ENCODE results near the gene KNSTRN. TPM values are rescaled to one million over a fixed set of nuclear protein-coding genes. Genes with fewer than 3 reads are reported as not detected.

The KNSTRN gene
- total RNA-seq, 3 donors from 2014 or later (not counting 1 experiment from before 2014, with no cell fraction given) = 5.4 to 7.6 (median 5.6) TPM

- 94% methylated on average over 13 of the region's 13 CpGs for WGBS (ENCODE audit: insufficient coverage)
- no peaks in the 10 kb centered on the region for H3K36me3 Mint-ChIP-seq
- DNase-seq = no peak
- H3K9me3 Mint-ChIP-seq = no peaks in the 10 kb centered on the region
- no peaks in the 10 kb centered on the region for H3K27me3 Mint-ChIP-seq (ENCODE audit: low read depth in 2 of 2)
- Histone ChIP-seq H3K36me3 (ENCODE audit: control insufficient read depth, insufficient read depth, low read length) (no peaks in the 10 kb centered on the region), H3K27ac (ENCODE audit: low read length) (no peak overlapping the region), H3K9me3 (ENCODE audit: control insufficient read depth, insufficient read depth, low read length) (no peaks in the 10 kb centered on the region), H3K4me3 (ENCODE audit: low read length) (no peak overlapping the region), H3K27me3 (ENCODE audit: control insufficient read depth, insufficient read depth, low read length) (no peaks in the 10 kb centered on the region), H3K4me1 (ENCODE audit: control insufficient read depth, insufficient read depth, low read length) (peaks cover 31% of the 10 kb centered on the region)
- intact Hi-C loops (cut with micrococcal nuclease) = no loop called here
- TF ChIP-seq CTCF (IDR thresholded peaks at IDR 0.05) = no peak
- H3K4me1 Mint-ChIP-seq = peaks cover 18 to 32% of the 10 kb centered on the region in 2 donors
- ATAC-seq = no peak
- H3K27ac Mint-ChIP-seq = no peak overlapping the region
- H3K4me3 Mint-ChIP-seq = no peak overlapping the region
Observed at GRCh38 chr15:40369971-40370370, 12.6 kb upstream of the KNSTRN start.

DNA sequence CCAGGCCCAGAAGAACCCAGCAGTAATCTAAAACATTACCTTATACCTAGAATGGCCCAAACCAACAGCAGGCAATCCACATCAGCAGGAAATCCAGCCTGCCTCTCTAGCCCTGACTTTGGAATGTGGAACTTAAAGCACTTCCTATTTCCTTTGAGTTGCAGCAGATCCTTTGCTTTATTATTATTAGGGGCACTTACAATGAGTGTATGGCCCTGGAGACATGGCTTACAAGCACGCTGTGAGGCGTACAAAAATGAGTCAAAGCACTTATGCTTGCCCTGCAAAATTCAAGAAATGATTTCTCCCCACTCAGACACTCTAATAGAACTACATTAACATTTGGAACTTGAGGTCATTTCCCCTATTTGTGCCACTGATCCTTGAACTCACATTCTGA lies 9.5 kb upstream of the KNSTRN start:
- ATAC-seq (no peak), DNase-seq (no peak)
- H3K27me3 Mint-ChIP-seq (ENCODE audit: low read depth in 2 of 2) = no peaks in the 10 kb centered on the region
- no peaks in the 10 kb centered on the region for H3K9me3 Mint-ChIP-seq
- H3K27ac Mint-ChIP-seq = no peak overlapping the region
- Histone ChIP-seq H3K4me1 (ENCODE audit: control insufficient read depth, insufficient read depth, low read length) (peaks cover 7% of the 10 kb centered on the region), H3K4me3 (ENCODE audit: low read length) (no peak overlapping the region), H3K27ac (ENCODE audit: low read length) (no peak overlapping the region), H3K27me3 (ENCODE audit: control insufficient read depth, insufficient read depth, low read length) (no peaks in the 10 kb centered on the region), H3K36me3 (ENCODE audit: control insufficient read depth, insufficient read depth, low read length) (no peaks in the 10 kb centered on the region), H3K9me3 (ENCODE audit: control insufficient read depth, insufficient read depth, low read length) (no peaks in the 10 kb centered on the region)
- intact Hi-C loops (cut with micrococcal nuclease) = no loop called here
- no peaks in the 10 kb centered on the region for H3K36me3 Mint-ChIP-seq
- H3K4me1 Mint-ChIP-seq = peaks cover 5% of the 10 kb centered on the region in 2 donors
- TF ChIP-seq CTCF (IDR thresholded peaks at IDR 0.05) = no peak
- H3K4me3 Mint-ChIP-seq = no peak overlapping the region
- 67% methylated on average over 2 of the region's 2 CpGs for WGBS (ENCODE audit: insufficient coverage)

- H3K9me3 ChIP-seq (ENCODE audit: control insufficient read depth, insufficient read depth, low read length) = no peaks in the 10 kb centered on the region
- no peak overlapping the region for H3K4me3 ChIP-seq (ENCODE audit: low read length)
- Mint-ChIP-seq H3K36me3 (no peaks in the 10 kb centered on the region), H3K4me1 (peaks cover 3% of the 10 kb centered on the region in 2 donors), H3K9me3 (no peaks in the 10 kb centered on the region), H3K27me3 (ENCODE audit: low read depth in 2 of 2) (peaks cover 0 to 5% of the 10 kb centered on the region in 2 donors), H3K27ac (no peak overlapping the region), H3K4me3 (no peak overlapping the region)
- no peak for TF ChIP-seq CTCF (IDR thresholded peaks at IDR 0.05)
- peaks cover 3% of the 10 kb centered on the region for H3K4me1 ChIP-seq (ENCODE audit: control insufficient read depth, insufficient read depth, low read length)
- no peak for ATAC-seq
- H3K36me3 ChIP-seq (ENCODE audit: control insufficient read depth, insufficient read depth, low read length) = no peaks in the 10 kb centered on the region
- no peaks in the 10 kb centered on the region for H3K27me3 ChIP-seq (ENCODE audit: control insufficient read depth, insufficient read depth, low read length)
- intact Hi-C loops (cut with micrococcal nuclease) = no loop called here
- H3K27ac ChIP-seq (ENCODE audit: low read length) = no peak overlapping the region
- no peak for DNase-seq
- 89% methylated on average over 3 of the region's 3 CpGs for WGBS (ENCODE audit: insufficient coverage)
Observed at GRCh38 chr15:40377606-40378005, 4.9 kb upstream of the KNSTRN start.

GRCh38 chr15:40379374-40379773 lies 3.1 kb upstream of the KNSTRN start:
- Mint-ChIP-seq H3K9me3 (no peaks in the 10 kb centered on the region), H3K27me3 (ENCODE audit: low read depth in 2 of 2) (peaks cover 0 to 5% of the 10 kb centered on the region in 2 donors), H3K4me1 (peaks cover 14% of the 10 kb centered on the region in 2 donors), H3K4me3 (no peak overlapping the region), H3K36me3 (no peaks in the 10 kb centered on the region), H3K27ac (no peak overlapping the region)
- Histone ChIP-seq H3K27me3 (ENCODE audit: control insufficient read depth, insufficient read depth, low read length) (no peaks in the 10 kb centered on the region), H3K4me1 (ENCODE audit: control insufficient read depth, insufficient read depth, low read length) (peaks cover 10% of the 10 kb centered on the region), H3K36me3 (ENCODE audit: control insufficient read depth, insufficient read depth, low read length) (no peaks in the 10 kb centered on the region), H3K9me3 (ENCODE audit: control insufficient read depth, insufficient read depth, low read length) (no peaks in the 10 kb centered on the region), H3K27ac (ENCODE audit: low read length) (no peak overlapping the region), H3K4me3 (ENCODE audit: low read length) (no peak overlapping the region)
- DNase-seq (no peak), ATAC-seq (no peak)
- 96% methylated on average over 2 of the region's 4 CpGs for WGBS (ENCODE audit: insufficient coverage)
- no peak for TF ChIP-seq CTCF (IDR thresholded peaks at IDR 0.05)
- intact Hi-C loops (cut with micrococcal nuclease) = no loop called here
